Measurements from ENCODE around the gene SPRED2. TPM values are rescaled to one million over a fixed set of nuclear protein-coding genes. Genes with fewer than 3 reads are reported as not detected.

Gene SPRED2
- total RNA-seq, 2 donors from 2014 or later: 1.6 to 4.8 TPM

- DNase-seq: no peak
- peaks cover 55% of the 10 kb centered on the region for H3K27me3 Mint-ChIP-seq
- no peak overlapping the region for H3K27ac Mint-ChIP-seq
- H3K9me3 ChIP-seq (ENCODE audit: control insufficient read depth, low read length, poor library complexity, severe bottlenecking): no peaks in the 10 kb centered on the region
- no peak for ATAC-seq
- no peaks in the 10 kb centered on the region for H3K4me1 Mint-ChIP-seq
- peaks cover 2% of the 10 kb centered on the region for H3K36me3 Mint-ChIP-seq (ENCODE audit: low read depth)
- no peak overlapping the region for H3K4me3 Mint-ChIP-seq
These were observed 26.6 kb upstream of the SPRED2 start for GRCh38 chr2:65458999-65459398.

DNA sequence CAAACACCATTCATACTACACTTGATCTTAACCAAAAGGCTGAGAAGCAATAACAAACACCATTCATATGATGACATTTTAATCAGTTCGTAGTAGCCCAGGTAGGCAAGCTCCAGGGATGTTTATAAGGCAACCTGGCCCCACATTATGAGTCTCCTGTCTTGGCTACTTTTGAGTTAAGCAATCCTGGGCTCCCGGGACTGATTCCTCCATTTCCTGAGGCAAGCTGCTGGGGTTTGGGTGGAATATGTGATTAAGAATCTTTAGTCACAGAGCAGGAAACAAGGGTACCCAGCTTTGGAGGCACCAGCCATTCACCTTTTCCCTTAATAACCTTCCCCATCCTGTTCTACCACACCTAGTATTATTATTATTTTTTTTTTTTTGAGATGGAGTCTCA is 24.5 kb upstream of the SPRED2 start:
- Mint-ChIP-seq H3K36me3 (ENCODE audit: low read depth) (peaks cover 2% of the 10 kb centered on the region), H3K27me3 (peaks cover 68% of the 10 kb centered on the region)

DNA sequence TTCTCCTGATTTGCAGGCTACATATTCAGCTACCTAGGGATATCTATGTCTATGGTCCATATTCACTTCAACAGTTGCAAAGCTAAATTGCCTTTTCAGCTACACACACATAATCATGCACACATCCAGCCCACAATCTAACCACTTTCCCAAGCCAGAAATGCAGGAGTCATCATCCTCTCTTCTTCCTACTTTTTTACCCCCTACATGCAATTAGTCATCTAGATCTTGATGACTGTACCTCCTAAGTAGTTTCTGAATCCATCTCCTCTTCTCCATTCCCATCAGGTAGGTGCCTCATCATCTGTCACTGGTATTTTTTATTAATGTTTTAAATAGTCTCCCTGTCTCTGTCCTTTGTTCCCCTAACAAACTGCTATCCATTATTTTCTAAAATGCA is 23.7 kb upstream of the SPRED2 start:
- no peaks in the 10 kb centered on the region for H3K9me3 ChIP-seq (ENCODE audit: control insufficient read depth, low read length, poor library complexity, severe bottlenecking)

More for the DNA sequence above, 24.5 kb upstream of the SPRED2 start:
- no peak for ATAC-seq
- no peak for DNase-seq
- H3K4me1 Mint-ChIP-seq: no peaks in the 10 kb centered on the region
- H3K27ac Mint-ChIP-seq: no peak overlapping the region
- H3K4me3 Mint-ChIP-seq: no peak overlapping the region
- H3K9me3 ChIP-seq (ENCODE audit: control insufficient read depth, low read length, poor library complexity, severe bottlenecking): no peaks in the 10 kb centered on the region

GRCh38 chr2:65453916-65454315 is 21.5 kb upstream of the SPRED2 start:
- no peak overlapping the region for H3K4me3 Mint-ChIP-seq
- no peaks in the 10 kb centered on the region for H3K4me1 Mint-ChIP-seq
- no peak overlapping the region for H3K27ac Mint-ChIP-seq
- no peaks in the 10 kb centered on the region for H3K9me3 ChIP-seq (ENCODE audit: control insufficient read depth, low read length, poor library complexity, severe bottlenecking)
- H3K36me3 Mint-ChIP-seq (ENCODE audit: low read depth): peaks cover 3% of the 10 kb centered on the region
- no peak for ATAC-seq
- H3K27me3 Mint-ChIP-seq: peaks cover 73% of the 10 kb centered on the region
- no peak for DNase-seq

More for the DNA sequence above, 23.7 kb upstream of the SPRED2 start:
- Mint-ChIP-seq H3K27me3 (peaks cover 73% of the 10 kb centered on the region), H3K4me3 (no peak overlapping the region), H3K4me1 (no peaks in the 10 kb centered on the region), H3K36me3 (ENCODE audit: low read depth) (peaks cover 2% of the 10 kb centered on the region), H3K27ac (no peak overlapping the region)
- DNase-seq: no peak
- ATAC-seq: no peak

- Mint-ChIP-seq H3K4me1 (no peaks in the 10 kb centered on the region), H3K27ac (no peak overlapping the region), H3K36me3 (ENCODE audit: low read depth) (peaks cover 3% of the 10 kb centered on the region), H3K27me3 (peaks cover 72% of the 10 kb centered on the region), H3K4me3 (no peak overlapping the region)
- no peak for ATAC-seq
- H3K9me3 ChIP-seq (ENCODE audit: control insufficient read depth, low read length, poor library complexity, severe bottlenecking): no peaks in the 10 kb centered on the region
- no peak for DNase-seq
These were observed 19.9 kb upstream of the SPRED2 start for GRCh38 chr2:65452150-65452895.

- H3K4me3 Mint-ChIP-seq: no peak overlapping the region
- no peak overlapping the region for H3K27ac Mint-ChIP-seq
- peaks cover 3% of the 10 kb centered on the region for H3K36me3 Mint-ChIP-seq (ENCODE audit: low read depth)
- H3K4me1 Mint-ChIP-seq: no peaks in the 10 kb centered on the region
- H3K27me3 Mint-ChIP-seq: peaks cover 62% of the 10 kb centered on the region
- no peaks in the 10 kb centered on the region for H3K9me3 ChIP-seq (ENCODE audit: control insufficient read depth, low read length, poor library complexity, severe bottlenecking)
- DNase-seq (no peak), ATAC-seq (no peak)
These were observed 18.4 kb upstream of the SPRED2 start for GRCh38 chr2:65450810-65451209.

DNA sequence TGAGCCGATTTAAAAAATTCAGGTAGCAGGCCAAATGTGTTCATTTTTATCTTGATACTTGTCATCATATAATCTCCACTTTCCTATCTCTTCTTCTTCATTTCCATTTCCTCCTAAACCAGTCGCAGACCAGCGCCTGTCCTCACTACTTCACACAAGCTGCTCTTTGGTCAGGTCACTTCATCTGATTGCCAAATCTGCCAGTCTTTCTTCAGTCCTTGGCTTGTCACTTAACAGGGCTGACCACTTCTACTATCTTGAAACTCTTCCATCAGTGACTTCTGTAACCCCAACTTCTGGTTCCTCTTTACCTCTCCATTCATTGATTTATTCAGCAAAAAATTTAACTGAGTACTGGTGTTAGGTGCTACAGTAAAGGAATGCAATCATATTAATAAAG is 18.0 kb upstream of the SPRED2 start:
- no peak for ATAC-seq
- no peak overlapping the region for H3K4me3 Mint-ChIP-seq

DNA sequence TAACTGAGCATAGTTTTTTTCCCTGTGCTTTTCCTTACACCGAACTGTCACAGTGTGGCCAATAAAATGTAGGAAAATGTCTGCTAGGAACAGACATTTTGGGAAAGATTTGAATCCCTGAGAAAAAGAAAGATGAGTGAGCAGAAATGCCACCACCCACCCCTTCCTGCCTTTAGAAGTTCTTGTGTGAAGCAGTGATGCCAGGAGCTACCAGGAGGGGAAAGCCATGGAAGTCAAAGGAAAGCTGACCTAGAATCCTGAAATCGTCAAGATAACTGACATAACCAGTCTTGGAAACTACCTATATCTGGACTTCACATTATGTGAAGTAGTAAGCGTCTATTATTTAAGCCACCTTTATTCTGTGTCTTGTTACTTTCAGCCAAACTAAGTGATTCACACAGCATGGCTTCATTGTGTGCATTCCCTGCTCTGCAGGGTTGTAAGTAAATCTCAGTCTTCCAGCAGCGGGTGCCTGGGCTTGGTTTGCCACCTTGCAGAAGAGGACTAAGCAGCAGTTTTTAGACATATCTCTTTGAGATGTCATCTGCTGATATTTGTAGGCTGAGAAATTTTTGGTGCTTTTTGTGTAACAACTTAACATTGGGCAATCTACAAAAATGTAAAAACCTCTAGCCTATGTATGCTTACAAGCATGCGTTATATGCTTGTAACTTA is 11.2 kb upstream of the SPRED2 start:
- H3K4me1 Mint-ChIP-seq: no peaks in the 10 kb centered on the region
- no peak overlapping the region for H3K4me3 Mint-ChIP-seq
- H3K9me3 ChIP-seq (ENCODE audit: control insufficient read depth, low read length, poor library complexity, severe bottlenecking): no peaks in the 10 kb centered on the region
- no peak overlapping the region for H3K27ac Mint-ChIP-seq
- peaks cover 20% of the 10 kb centered on the region for H3K27me3 Mint-ChIP-seq
- DNase-seq (no peak), ATAC-seq (no peak)
- H3K36me3 Mint-ChIP-seq (ENCODE audit: low read depth): no peaks in the 10 kb centered on the region

More for the DNA sequence above, 18.0 kb upstream of the SPRED2 start:
- Mint-ChIP-seq H3K4me1 (no peaks in the 10 kb centered on the region), H3K36me3 (ENCODE audit: low read depth) (peaks cover 3% of the 10 kb centered on the region), H3K27me3 (peaks cover 58% of the 10 kb centered on the region), H3K27ac (no peak overlapping the region)
- no peaks in the 10 kb centered on the region for H3K9me3 ChIP-seq (ENCODE audit: control insufficient read depth, low read length, poor library complexity, severe bottlenecking)
- no peak for DNase-seq

- Mint-ChIP-seq H3K27me3 (peaks cover 23% of the 10 kb centered on the region), H3K4me1 (no peaks in the 10 kb centered on the region), H3K4me3 (no peak overlapping the region), H3K36me3 (ENCODE audit: low read depth) (peaks cover under 1% of the 10 kb centered on the region), H3K27ac (no peak overlapping the region)
- ATAC-seq: no peak
- no peak for DNase-seq
- H3K9me3 ChIP-seq (ENCODE audit: control insufficient read depth, low read length, poor library complexity, severe bottlenecking): no peaks in the 10 kb centered on the region
These were observed 10.1 kb upstream of the SPRED2 start for GRCh38 chr2:65442420-65443020.

DNA sequence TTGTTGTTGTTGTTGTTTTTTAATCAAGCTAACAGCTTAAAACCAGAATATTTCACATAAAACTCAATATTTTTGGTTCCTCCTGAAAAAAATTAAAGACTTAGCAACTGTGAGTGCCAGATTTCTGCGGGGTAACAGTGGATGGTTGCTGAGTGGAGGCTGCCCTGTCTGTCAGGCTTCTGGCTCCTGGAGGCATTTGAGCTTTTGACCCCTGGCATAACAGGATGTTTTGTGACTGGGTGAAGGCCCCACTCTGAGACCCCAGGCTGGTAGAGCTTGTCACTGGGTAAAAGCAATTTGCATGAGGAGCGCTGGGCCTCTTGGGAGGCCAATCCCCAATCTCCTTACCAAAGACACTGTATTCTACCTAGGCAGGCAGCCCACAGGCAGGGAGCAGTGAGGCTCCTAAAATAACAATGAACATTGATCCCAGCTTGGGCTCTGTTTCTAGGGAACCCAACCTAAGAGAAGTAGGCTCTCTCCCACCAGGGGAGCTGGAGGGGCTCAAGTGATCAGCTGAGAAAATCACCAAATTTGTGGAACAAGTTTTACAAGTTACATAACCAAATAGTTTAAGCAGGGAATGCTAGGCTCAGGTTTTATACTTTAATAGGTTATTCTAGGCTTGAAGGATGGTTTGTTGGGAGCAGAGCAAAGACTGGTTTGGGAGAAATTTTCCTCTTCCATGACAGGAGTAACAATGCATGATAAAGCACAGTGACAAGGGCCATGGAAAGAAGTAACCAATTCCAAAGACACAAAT is 5.9 kb upstream of the SPRED2 start:
- H3K36me3 Mint-ChIP-seq (ENCODE audit: low read depth): peaks cover 2% of the 10 kb centered on the region
- ATAC-seq (no peak), DNase-seq (no peak)
- H3K4me1 Mint-ChIP-seq: peaks cover 13% of the 10 kb centered on the region
- no peak overlapping the region for H3K4me3 Mint-ChIP-seq
- no peaks in the 10 kb centered on the region for H3K9me3 ChIP-seq (ENCODE audit: control insufficient read depth, low read length, poor library complexity, severe bottlenecking)
- peaks cover 48% of the 10 kb centered on the region for H3K27me3 Mint-ChIP-seq
- H3K27ac Mint-ChIP-seq: no peak overlapping the region

- Mint-ChIP-seq H3K4me3 (no peak overlapping the region), H3K36me3 (ENCODE audit: low read depth) (peaks cover 2% of the 10 kb centered on the region), H3K4me1 (peaks cover 17% of the 10 kb centered on the region), H3K27ac (no peak overlapping the region), H3K27me3 (peaks cover 48% of the 10 kb centered on the region)
- ATAC-seq: no peak
- no peaks in the 10 kb centered on the region for H3K9me3 ChIP-seq (ENCODE audit: control insufficient read depth, low read length, poor library complexity, severe bottlenecking)
- no peak for DNase-seq
These were observed 5.2 kb upstream of the SPRED2 start for GRCh38 chr2:65437392-65438135.

DNA sequence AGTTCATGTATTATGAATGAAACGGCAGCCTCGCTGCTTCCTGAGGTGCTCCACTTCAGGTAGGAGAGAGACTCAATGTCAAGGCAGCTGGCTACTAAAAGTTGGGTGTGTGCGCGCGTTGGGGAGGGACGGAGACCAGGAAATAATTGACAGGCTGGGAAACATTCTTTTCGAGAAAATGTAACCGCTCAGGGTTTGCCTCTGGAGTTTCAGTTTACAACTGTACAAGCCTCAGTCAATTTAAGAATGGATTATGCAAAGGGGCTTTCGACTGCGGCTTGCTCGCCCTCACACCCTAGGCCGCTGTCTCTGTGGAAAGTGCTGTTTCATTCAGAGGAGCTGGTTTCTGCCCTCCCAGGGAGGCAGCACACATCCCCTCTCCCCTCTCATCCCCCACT is 4.4 kb upstream of the SPRED2 start:
- Mint-ChIP-seq H3K4me3 (peak overlapping the region; percentile 95), H3K27me3 (peaks cover 48% of the 10 kb centered on the region), H3K27ac (no peak overlapping the region), H3K36me3 (ENCODE audit: low read depth) (peaks cover 2% of the 10 kb centered on the region), H3K4me1 (peaks cover 18% of the 10 kb centered on the region)
- DNase-seq (no peak), ATAC-seq (peak; percentile 10)
- no peaks in the 10 kb centered on the region for H3K9me3 ChIP-seq (ENCODE audit: control insufficient read depth, low read length, poor library complexity, severe bottlenecking)
